CD4-positive, alpha-beta T cell treated with Interleukin-12 subunit alpha and Interleukin-12 subunit beta, for 1 hour (primary cell): ENCODE measurements around the gene MALL.
"Not testable (repeated sequence)": the region's sequence is repeated elsewhere in the genome, so short reads cannot be mapped to it uniquely, and the experiment has no call there.

Experiments used
- DNase-seq: peaks from one replicate; pipeline ENCODE4 v3.0.0-alpha.2; 2020

MALL gene

GRCh38 chr2:110115291-110116032, at the start of gene MALL:
Gene MALL, minus strand, starts transcription at chr2:110115822. Its CDS starts 30 bp downstream, at chr2:110115792.
- no peak for DNase-seq

DNA sequence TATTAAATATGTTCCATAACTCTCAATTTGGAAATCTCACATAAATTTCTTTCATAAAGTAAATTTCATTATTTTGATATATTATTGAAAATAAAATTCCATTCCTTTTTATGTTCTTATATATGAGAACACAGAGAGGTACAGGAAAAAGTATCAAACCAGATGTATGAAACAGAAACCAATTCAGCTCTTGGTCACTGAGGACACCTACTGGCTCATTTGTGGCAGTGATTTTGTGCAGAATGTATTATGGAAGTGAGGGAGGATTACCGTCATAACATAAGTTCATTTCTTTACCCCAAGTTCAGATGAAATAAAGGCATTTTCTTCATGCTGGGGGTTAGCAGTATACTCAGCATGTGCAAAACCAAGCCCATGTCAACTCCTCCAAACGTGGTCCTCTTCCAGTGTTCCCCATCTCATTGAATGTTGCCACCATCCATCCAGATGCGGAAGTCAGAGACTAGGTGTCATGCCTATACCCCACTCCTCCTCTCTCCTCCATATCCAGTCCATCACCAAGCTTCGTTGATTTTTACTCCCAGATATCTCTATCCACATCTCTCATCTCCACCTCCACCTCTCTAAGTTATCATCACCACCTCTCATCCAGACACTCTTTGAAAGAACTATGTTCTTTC, 41.7 kb upstream of the MALL start:
- peak; percentile 29 for DNase-seq

DNA sequence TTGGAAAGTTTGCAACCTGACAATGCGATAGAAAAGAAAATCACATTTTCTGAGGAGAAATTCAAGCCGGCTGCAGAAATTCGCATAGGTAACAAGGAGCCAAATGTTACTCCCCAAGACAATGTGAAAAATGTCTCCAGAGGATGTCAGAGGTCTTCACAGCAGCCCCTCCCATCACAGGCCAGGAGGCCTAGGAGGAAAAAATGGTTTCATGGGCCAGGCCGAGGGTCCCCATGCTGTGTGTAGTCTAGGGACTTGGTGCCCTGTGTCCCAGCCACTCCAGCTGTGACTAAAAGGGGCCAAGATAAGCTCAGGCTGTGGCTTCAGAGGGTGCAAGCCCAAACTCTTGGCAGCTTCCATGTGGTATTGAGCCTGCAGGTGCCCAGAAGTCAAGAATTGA, 39.2 kb upstream of the MALL start:
- not testable (repeated sequence) for DNase-seq

DNA sequence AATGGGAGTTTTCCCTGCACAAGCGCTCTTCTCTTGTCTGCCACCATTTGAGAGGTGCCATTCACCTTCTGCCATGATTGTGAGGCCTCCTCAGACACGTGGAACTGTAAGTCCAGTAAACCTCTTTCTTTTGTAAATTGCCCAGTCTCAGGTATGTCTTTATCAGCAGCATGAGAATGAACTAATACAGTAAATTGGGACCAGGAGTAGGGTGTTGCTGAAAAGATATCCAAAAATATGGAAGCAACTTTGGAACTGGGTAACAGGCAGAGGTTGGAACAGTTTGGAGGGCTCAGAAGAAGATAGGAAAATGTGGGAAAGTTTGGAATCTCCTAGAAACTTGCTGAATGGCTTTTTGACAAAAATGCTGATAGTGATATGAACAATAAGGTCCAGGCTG, 38.6 kb upstream of the MALL start:
- not testable (repeated sequence) for DNase-seq

DNA sequence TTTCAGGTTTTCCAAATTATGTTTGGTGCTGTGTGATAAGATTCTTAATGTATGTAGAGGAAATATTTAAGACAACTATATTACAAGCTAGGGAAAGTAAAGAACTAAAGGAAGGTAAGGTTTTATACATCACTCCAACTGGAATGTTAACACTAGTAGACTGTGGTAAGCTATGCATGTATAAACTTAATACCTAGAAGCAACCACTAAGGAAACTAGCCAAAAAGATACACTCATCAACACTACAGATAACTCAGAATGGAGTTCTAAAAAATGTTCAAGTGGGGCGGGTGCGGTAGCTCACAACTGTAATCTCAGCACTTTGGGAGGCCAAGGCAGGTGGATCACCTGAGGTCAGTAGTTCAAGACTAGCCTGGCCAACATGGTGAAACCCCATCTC, 37.8 kb upstream of the MALL start:
- DNase-seq = no peak

GRCh38 chr2:110152943-110153342, 37.3 kb upstream of the MALL start:
- no peak for DNase-seq

GRCh38 chr2:110149330-110150220, 34.0 kb upstream of the MALL start:
- DNase-seq = no peak

GRCh38 chr2:110146945-110147332, 31.3 kb upstream of the MALL start:
- DNase-seq = no peak

GRCh38 chr2:110146183-110146944, 30.7 kb upstream of the MALL start:
- DNase-seq = no peak

DNA sequence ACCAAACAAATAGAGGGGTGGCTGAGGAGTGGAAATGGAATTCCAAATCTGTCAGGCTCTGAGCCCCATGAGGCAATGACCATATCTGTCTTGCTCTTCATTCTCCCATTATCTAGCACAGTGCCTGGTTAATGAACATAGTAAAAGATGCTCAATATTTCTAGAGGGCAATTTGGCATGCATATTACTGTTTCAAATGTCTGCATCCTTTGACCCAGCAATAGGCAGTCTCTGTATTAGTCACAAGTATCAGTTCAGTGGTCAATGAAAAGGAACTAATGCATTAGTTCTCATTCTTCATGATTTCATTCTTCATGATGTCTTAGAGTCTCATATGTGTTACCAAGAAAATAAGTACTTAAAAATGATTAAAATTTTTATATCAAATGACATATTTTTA, 28.4 kb upstream of the MALL start:
- DNase-seq = no peak

GRCh38 chr2:110140401-110140800, 24.8 kb upstream of the MALL start:
- no peak for DNase-seq

GRCh38 chr2:110134025-110134424, 18.4 kb upstream of the MALL start:
- DNase-seq = no peak

- no peak for DNase-seq
These were observed 15.5 kb upstream of the MALL start for GRCh38 chr2:110131166-110131565.

GRCh38 chr2:110130757-110131156, 15.1 kb upstream of the MALL start:
- no peak for DNase-seq

DNA sequence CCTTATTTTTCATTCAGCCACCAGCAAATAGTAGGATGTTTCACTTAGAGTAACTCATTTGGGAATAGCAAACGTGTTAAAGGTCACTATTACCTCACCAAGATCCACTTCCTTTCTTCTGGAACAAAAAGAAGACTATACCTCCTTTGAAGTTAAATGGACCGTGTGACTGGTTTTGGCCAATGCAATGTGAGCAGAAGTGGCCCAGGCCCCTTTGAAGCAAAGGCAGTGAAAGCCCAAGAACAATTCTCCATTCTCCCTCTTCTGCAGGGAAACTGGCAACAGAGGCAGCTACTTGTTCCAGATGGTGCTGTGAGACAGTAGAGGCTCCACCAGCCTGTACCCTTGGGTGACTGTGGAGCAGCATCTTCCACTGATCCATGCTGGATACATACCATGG, 11.3 kb upstream of the MALL start:
- no peak for DNase-seq

DNA sequence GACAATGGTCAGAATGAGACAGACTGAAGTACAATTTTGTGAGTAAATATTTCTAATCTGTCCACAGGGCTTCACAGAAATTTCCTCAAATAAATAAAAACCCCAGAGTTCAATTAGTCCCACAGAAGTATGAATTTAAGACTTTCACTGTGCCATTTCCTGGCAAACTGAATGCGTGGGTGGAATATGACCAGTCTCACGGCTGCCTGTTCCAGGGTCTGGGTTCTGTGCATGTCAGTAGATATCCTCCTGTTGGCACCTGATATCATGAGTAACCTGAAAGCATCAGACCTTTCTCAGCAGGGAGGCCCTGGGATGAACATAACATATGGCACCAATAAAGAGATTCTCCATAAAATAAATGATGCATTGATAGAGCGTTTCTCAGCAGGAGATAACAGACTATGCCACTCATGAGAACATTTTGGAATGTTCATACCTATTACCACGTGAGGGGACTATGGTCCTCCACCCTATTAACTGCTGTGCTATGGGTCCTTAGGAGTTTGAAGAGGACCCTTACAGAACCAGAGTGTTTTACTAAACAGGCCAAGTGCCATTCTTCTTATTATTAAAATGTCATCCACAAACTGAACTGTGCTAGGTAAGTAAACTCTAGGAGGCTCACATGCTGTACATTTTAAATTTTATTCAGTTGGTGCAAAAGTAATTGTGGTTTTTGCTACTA, 10.6 kb upstream of the MALL start:
- no peak for DNase-seq

GRCh38 chr2:110124939-110125691, 9.5 kb upstream of the MALL start:
- no peak for DNase-seq

GRCh38 chr2:110124038-110124825, 8.6 kb upstream of the MALL start:
- no peak for DNase-seq

- no peak for DNase-seq
These were observed 6.0 kb upstream of the MALL start for GRCh38 chr2:110121592-110121991.

- DNase-seq = no peak
These were observed 5.4 kb upstream of the MALL start for GRCh38 chr2:110121052-110121334.
